ENCODE data around the gene AJAP1.

The AJAP1 gene

GRCh38 chr1:4730078-4730477 is 75.7 kb downstream of the AJAP1 start:
- no peak for DNase-seq (ENCODE audit: low read depth in 3 of 3)

GRCh38 chr1:4733446-4734177 is 79.2 kb downstream of the AJAP1 start:
- DNase-seq (ENCODE audit: low read depth in 3 of 3): no peak

GRCh38 chr1:4734219-4734618 is 79.8 kb downstream of the AJAP1 start:
- DNase-seq (ENCODE audit: low read depth in 3 of 3): no peak

GRCh38 chr1:4734791-4735190 is 80.4 kb downstream of the AJAP1 start:
- DNase-seq (ENCODE audit: low read depth in 3 of 3): no peak

GRCh38 chr1:4736254-4736653 is 81.8 kb downstream of the AJAP1 start:
- DNase-seq (ENCODE audit: low read depth in 3 of 3): no peak

- no peak for DNase-seq (ENCODE audit: low read depth in 3 of 3)
Observed at GRCh38 chr1:4741876-4742423, 87.5 kb downstream of the AJAP1 start.

- no peak for DNase-seq (ENCODE audit: low read depth in 3 of 3)
Observed at GRCh38 chr1:4743978-4744750, 89.8 kb downstream of the AJAP1 start.

- no peak for DNase-seq (ENCODE audit: low read depth in 3 of 3)
Observed at GRCh38 chr1:4745560-4745959, 91.2 kb downstream of the AJAP1 start.

- DNase-seq (ENCODE audit: low read depth in 3 of 3): no peak
Observed at GRCh38 chr1:4749406-4749805, 95.0 kb downstream of the AJAP1 start.

- no peak for DNase-seq (ENCODE audit: low read depth in 3 of 3)
Observed at GRCh38 chr1:4750177-4750576, 95.8 kb downstream of the AJAP1 start.

GRCh38 chr1:4752059-4752458 is 97.7 kb downstream of the AJAP1 start:
- no peak for DNase-seq (ENCODE audit: low read depth in 3 of 3)

GRCh38 chr1:4754816-4755215 is 100.4 kb downstream of the AJAP1 start:
- no peak for DNase-seq (ENCODE audit: low read depth in 3 of 3)

- no peak for DNase-seq (ENCODE audit: low read depth in 3 of 3)
Observed at GRCh38 chr1:4755301-4755845, 101.0 kb downstream of the AJAP1 start.

- DNase-seq (ENCODE audit: low read depth in 3 of 3): no peak
Observed at GRCh38 chr1:4755864-4756504, 101.6 kb downstream of the AJAP1 start.

- DNase-seq (ENCODE audit: low read depth in 3 of 3): no peak
Observed at GRCh38 chr1:4756851-4757580, 102.6 kb downstream of the AJAP1 start.

- DNase-seq (ENCODE audit: low read depth in 3 of 3): no peak
Observed at GRCh38 chr1:4759671-4760070, 105.3 kb downstream of the AJAP1 start.

- no peak for DNase-seq (ENCODE audit: low read depth in 3 of 3)
Observed at GRCh38 chr1:4760088-4760487, 105.7 kb downstream of the AJAP1 start.

- DNase-seq (ENCODE audit: low read depth in 3 of 3): no peak
Observed at GRCh38 chr1:4761324-4761723, 106.9 kb downstream of the AJAP1 start.

- no peak for DNase-seq (ENCODE audit: low read depth in 3 of 3)
Observed at GRCh38 chr1:4762146-4762545, 107.7 kb downstream of the AJAP1 start.

- no peak for DNase-seq (ENCODE audit: low read depth in 3 of 3)
Observed at GRCh38 chr1:4767308-4767707, 112.9 kb downstream of the AJAP1 start.

GRCh38 chr1:4768553-4768952 is 114.1 kb downstream of the AJAP1 start:
- no peak for DNase-seq (ENCODE audit: low read depth in 3 of 3)
